HEK293T (cell line): Measurements from ENCODE around the gene CIROP.

Experiments used
- ARNT ChIP-seq: fragments of 450-650 bp; IDR thresholded peaks from 2 replicates; pipeline ENCODE4 v1.6.1; 2017; ENCODE audit warnings: mild to moderate bottlenecking
- BHLHE40 ChIP-seq: fragments of 450-650 bp; IDR thresholded peaks from 2 replicates; pipeline ENCODE4 v1.6.1; 2016; ENCODE audit warnings: mild to moderate bottlenecking, moderate library complexity, borderline replicate concordance
- FOXK2 ChIP-seq: fragments of 450-650 bp; IDR thresholded peaks from 2 replicates; pipeline ENCODE4 v1.6.1; 2016; ENCODE audit warnings: mild to moderate bottlenecking
- FOXM1 ChIP-seq: fragments of 450-650 bp; IDR thresholded peaks from 2 replicates; pipeline ENCODE4 v1.6.1; 2017; ENCODE audit warnings: mild to moderate bottlenecking, borderline replicate concordance
- NFRKB ChIP-seq: fragments of 450-650 bp; IDR thresholded peaks from 2 replicates; pipeline ENCODE4 v1.6.1; 2016; ENCODE audit warnings: mild to moderate bottlenecking, moderate library complexity
- SP1 ChIP-seq: fragments of 450-650 bp; IDR thresholded peaks from 2 replicates; pipeline ENCODE4 v1.6.1; 2017
- SUZ12 ChIP-seq: fragments of 450-650 bp; IDR thresholded peaks from 2 replicates; pipeline ENCODE4 v1.6.1; 2016; ENCODE audit warnings: mild to moderate bottlenecking
- ZNF384 ChIP-seq: fragments of 450-650 bp; IDR thresholded peaks from 2 replicates; pipeline ENCODE4 v1.6.1; 2016

GRCh38 chr14:23080474-23080873, 24.3 kb downstream of the CIROP start:
- TF ChIP-seq SUZ12 (no peak), SP1 (no peak), ARNT (no peak), FOXM1 (no peak), BHLHE40 (no peak), ZNF384 (no peak), FOXK2 (no peak), NFRKB (no peak)
